Parathyroid adenoma (tissue), 2 donors: Measurements from ENCODE around the gene LHCGR.

Experiments
- H2AFZ ChIP-seq: fragments of 300-600 bp; sonication (generic); one replicate; pipeline ENCODE4 v1.7.0; 2017; ENCODE audit warnings: antibody characterized with exemption, mild to moderate bottlenecking
- H3K27ac ChIP-seq: fragments of 300-600 bp; sonication (generic); one replicate; pipeline ENCODE4 v1.7.0; 2017
- H3K27me3 ChIP-seq: fragments of 300-600 bp; sonication (generic); one replicate; pipeline ENCODE4 v1.7.0; 2017; ENCODE audit warnings: low read length; ENCODE audit not compliant: control insufficient read depth, insufficient read depth
- H3K36me3 ChIP-seq: fragments of 300-600 bp; sonication (generic); one replicate; pipeline ENCODE4 v1.7.0; 2017; ENCODE audit warnings: low read length; ENCODE audit not compliant: control insufficient read depth, insufficient read depth
- H3K4me1 ChIP-seq: fragments of 300-600 bp; sonication (generic); one replicate; pipeline ENCODE4 v1.7.0; 2017; ENCODE audit warnings: control low read depth
- H3K4me2 ChIP-seq: fragments of 300-600 bp; sonication (generic); one replicate; pipeline ENCODE4 v1.7.0; 2017; ENCODE audit warnings: low read length
- H3K4me3 ChIP-seq: fragments of 300-600 bp; sonication (generic); one replicate; pipeline ENCODE4 v1.7.0; 2017; ENCODE audit warnings: low read depth, low read length
- H3K79me2 ChIP-seq: fragments of 300-600 bp; sonication (generic); one replicate; pipeline ENCODE4 v1.7.0; 2017; ENCODE audit warnings: control low read depth
- H3K9ac ChIP-seq: fragments of 300-600 bp; sonication (generic); one replicate; pipeline ENCODE4 v1.7.0; 2017; ENCODE audit warnings: mild to moderate bottlenecking
- H3K9me3 ChIP-seq: fragments of 300-600 bp; sonication (generic); one replicate; pipeline ENCODE4 v1.7.0; 2017; ENCODE audit warnings: low read length; ENCODE audit not compliant: control insufficient read depth
- CTCF ChIP-seq: fragments of 300-600 bp; sonication (generic); IDR thresholded peaks from one replicate; pipeline ENCODE4 v1.7.0; 2017; ENCODE audit warnings: antibody characterized with exemption, mild to moderate bottlenecking
- donor health status: primary hyperparathyroidism.

LHCGR gene

GRCh38 chr2:48790407-48791170 lies 35.1 kb upstream of the LHCGR start:
- Histone ChIP-seq H3K36me3 (no peaks in the 10 kb centered on the region), H2AFZ (no peak overlapping the region), H3K9me3 (no peaks in the 10 kb centered on the region), H3K27ac (no peak overlapping the region), H3K4me3 (no peak overlapping the region), H3K9ac (no peak overlapping the region), H3K79me2 (no peaks in the 10 kb centered on the region), H3K4me1 (no peaks in the 10 kb centered on the region), H3K27me3 (no peaks in the 10 kb centered on the region), H3K4me2 (no peak overlapping the region)
- TF ChIP-seq CTCF = no peak

GRCh38 chr2:48787580-48787979 lies 32.1 kb upstream of the LHCGR start:
- no peaks in the 10 kb centered on the region for H3K9me3 ChIP-seq
- no peak overlapping the region for H3K27ac ChIP-seq
- H3K4me1 ChIP-seq = no peaks in the 10 kb centered on the region

GRCh38 chr2:48781366-48781765 lies 25.8 kb upstream of the LHCGR start:
- Histone ChIP-seq H3K4me2 (no peak overlapping the region), H2AFZ (no peak overlapping the region), H3K27me3 (no peaks in the 10 kb centered on the region), H3K9ac (no peak overlapping the region), H3K27ac (no peak overlapping the region), H3K36me3 (no peaks in the 10 kb centered on the region), H3K4me1 (no peaks in the 10 kb centered on the region), H3K9me3 (no peaks in the 10 kb centered on the region), H3K4me3 (no peak overlapping the region), H3K79me2 (no peaks in the 10 kb centered on the region)
- no peak for TF ChIP-seq CTCF

More at GRCh38 chr2:48787580-48787979, 32.1 kb upstream of the LHCGR start:
- H3K27me3 ChIP-seq = no peaks in the 10 kb centered on the region
- H3K79me2 ChIP-seq = no peaks in the 10 kb centered on the region
- no peak overlapping the region for H3K9ac ChIP-seq
- H2AFZ ChIP-seq = no peak overlapping the region
- H3K4me2 ChIP-seq = no peak overlapping the region
- no peak overlapping the region for H3K4me3 ChIP-seq
- no peaks in the 10 kb centered on the region for H3K36me3 ChIP-seq
- TF ChIP-seq CTCF = no peak

GRCh38 chr2:48779019-48779716 lies 23.6 kb upstream of the LHCGR start:
- Histone ChIP-seq H3K27me3 (no peaks in the 10 kb centered on the region), H3K36me3 (no peaks in the 10 kb centered on the region), H3K4me1 (no peaks in the 10 kb centered on the region), H3K9ac (no peak overlapping the region), H3K4me3 (no peak overlapping the region), H3K4me2 (no peak overlapping the region), H3K27ac (no peak overlapping the region), H3K9me3 (no peaks in the 10 kb centered on the region), H2AFZ (no peak overlapping the region), H3K79me2 (no peaks in the 10 kb centered on the region)
- no peak for TF ChIP-seq CTCF
